Measurements from ENCODE around the gene JAG1. TPM values are rescaled to one million over a fixed set of nuclear protein-coding genes. Genes with fewer than 3 reads are reported as not detected.
A peak's percentile ranks its signal among the peaks of the same experiment; 100 is the strongest.

The JAG1 gene
- total RNA-seq, 2 donors from 2014 or later: 30.9 to 32.8 TPM

GRCh38 chr20:10644458-10645204 is 29.2 kb downstream of the JAG1 start:
- Histone ChIP-seq H3K9me3 (no peaks in the 10 kb centered on the region), H3K27me3 (no peaks in the 10 kb centered on the region), H3K4me3 (no peak overlapping the region), H3K4me1 (peaks cover 0 to 22% of the 10 kb centered on the region in 2 donors), H3K36me3 (peaks cover 100% of the 10 kb centered on the region), H3K27ac (peak overlapping the region in 1 of 2 donors; percentile 37)
- DNase-seq (ENCODE audit: low spot score): no peak
- TF ChIP-seq CTCF (IDR thresholded peaks at IDR 0.05): no peak

- no peak for DNase-seq (ENCODE audit: low spot score)
- Histone ChIP-seq H3K4me3 (no peak overlapping the region), H3K36me3 (peaks cover 97% of the 10 kb centered on the region), H3K9me3 (no peaks in the 10 kb centered on the region), H3K27ac (no peak overlapping the region), H3K27me3 (no peaks in the 10 kb centered on the region), H3K4me1 (peaks cover 0 to 26% of the 10 kb centered on the region in 2 donors)
- no peak for TF ChIP-seq CTCF (IDR thresholded peaks at IDR 0.05)
These were observed 30.3 kb downstream of the JAG1 start for GRCh38 chr20:10643560-10643873.

GRCh38 chr20:10642856-10643559 is 30.8 kb downstream of the JAG1 start:
- H3K4me3 ChIP-seq: no peak overlapping the region
- H3K27me3 ChIP-seq: no peaks in the 10 kb centered on the region
- peaks cover 92% of the 10 kb centered on the region for H3K36me3 ChIP-seq
- peak overlapping the region; percentile 12 to 21 for H3K27ac ChIP-seq
- peaks cover 0 to 31% of the 10 kb centered on the region in 2 donors for H3K4me1 ChIP-seq
- no peaks in the 10 kb centered on the region for H3K9me3 ChIP-seq
- TF ChIP-seq CTCF (IDR thresholded peaks at IDR 0.05): no peak
- DNase-seq (ENCODE audit: low spot score): no peak

- no peak for TF ChIP-seq CTCF (IDR thresholded peaks at IDR 0.05)
- no peak overlapping the region for H3K27ac ChIP-seq
- H3K4me3 ChIP-seq: no peak overlapping the region
- peaks cover 91% of the 10 kb centered on the region for H3K36me3 ChIP-seq
- H3K9me3 ChIP-seq: no peaks in the 10 kb centered on the region
- DNase-seq (ENCODE audit: low spot score): no peak
- H3K4me1 ChIP-seq: peaks cover 0 to 42% of the 10 kb centered on the region in 2 donors
- no peaks in the 10 kb centered on the region for H3K27me3 ChIP-seq
These were observed 31.9 kb downstream of the JAG1 start for GRCh38 chr20:10641893-10642292.

GRCh38 chr20:10641467-10641866 is 32.3 kb downstream of the JAG1 start:
- H3K4me3 ChIP-seq: no peak overlapping the region
- TF ChIP-seq CTCF (IDR thresholded peaks at IDR 0.05): no peak
- H3K36me3 ChIP-seq: peaks cover 87% of the 10 kb centered on the region
- H3K9me3 ChIP-seq: no peaks in the 10 kb centered on the region
- no peaks in the 10 kb centered on the region for H3K27me3 ChIP-seq
- DNase-seq (ENCODE audit: low spot score): no peak
- peaks cover 0 to 46% of the 10 kb centered on the region in 2 donors for H3K4me1 ChIP-seq
- no peak overlapping the region for H3K27ac ChIP-seq

Measured in right atrium auricular region (tissue), 2 donors.